Embryonic facial prominence (tissue), 1 donor: Measurements from ENCODE around the gene CANT1.

Experiments used
- DNase-seq: peaks from one replicate; pipeline ENCODE4 v3.0.0-alpha.2; 2016; ENCODE audit errors: extremely low spot score

Gene CANT1

DNA sequence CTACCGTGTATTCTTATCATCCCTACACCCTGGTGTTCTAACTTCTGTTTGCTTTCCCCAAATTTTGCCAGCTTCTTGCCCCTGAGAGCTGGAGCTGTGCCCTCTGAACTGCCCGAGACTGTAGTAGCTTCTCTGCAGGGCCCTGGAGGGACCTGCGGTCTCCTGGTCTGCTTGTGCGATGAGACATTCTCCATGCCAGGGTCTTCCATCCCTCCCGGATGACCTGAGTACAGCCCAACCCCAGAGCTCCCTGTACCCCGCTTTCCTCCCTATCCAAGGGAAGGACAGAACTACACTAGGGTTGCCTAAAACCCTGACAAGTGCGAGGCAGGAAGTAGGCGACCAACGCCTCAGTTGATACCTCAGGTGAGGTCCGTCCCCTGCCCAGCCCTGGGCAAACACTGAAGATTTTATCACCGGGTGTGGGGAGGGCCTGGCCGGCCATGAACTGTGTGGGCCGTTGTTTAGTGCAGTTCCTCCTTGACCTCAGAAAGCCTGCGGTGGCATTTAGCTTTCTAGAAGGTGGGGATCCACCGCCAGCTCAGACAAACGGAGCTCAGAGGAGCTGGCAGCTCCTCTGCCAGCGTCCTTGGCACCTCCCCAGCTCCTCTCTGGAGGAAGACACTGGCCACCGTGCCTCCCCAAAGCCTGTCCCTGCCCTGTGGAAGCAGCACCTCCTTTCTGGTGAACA, 13.7 kb downstream of the CANT1 start:
- no peak for DNase-seq

DNA sequence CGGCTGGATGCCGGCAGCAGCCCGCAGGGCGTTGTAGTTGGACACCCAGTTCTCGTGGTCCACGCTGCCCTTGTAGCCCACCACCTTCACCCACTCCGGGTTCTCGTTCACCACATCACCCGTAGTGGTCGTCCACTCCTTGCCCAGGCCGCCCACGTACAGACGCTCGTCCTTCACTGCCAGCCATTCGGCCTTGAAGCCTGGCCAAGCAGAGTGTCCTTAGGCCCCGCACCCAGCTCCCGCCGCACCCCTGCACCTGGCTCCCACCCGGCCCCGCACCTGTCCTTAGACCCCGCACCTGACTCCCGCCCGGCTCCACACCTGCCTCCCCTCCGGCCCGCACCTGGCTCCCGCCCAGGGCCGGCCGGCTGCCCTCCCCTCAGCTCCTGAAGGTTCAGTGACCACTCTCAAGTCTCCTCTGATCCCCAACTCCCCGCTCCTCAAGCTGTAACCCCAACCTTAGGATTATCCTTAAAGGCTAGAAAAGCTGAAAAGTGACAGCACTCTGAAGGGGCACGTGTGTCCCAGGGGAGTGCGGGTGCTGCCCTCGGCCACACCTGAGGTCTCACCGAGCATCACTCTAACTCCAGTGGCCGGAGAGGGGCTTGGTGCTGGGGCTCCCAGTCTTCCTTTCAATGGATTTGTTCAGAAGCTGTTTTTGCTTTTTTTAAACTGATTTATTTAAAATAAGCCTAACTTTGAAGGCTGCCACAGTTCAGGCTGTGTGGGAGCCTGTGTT, 14.4 kb downstream of the CANT1 start:
- no peak for DNase-seq

DNA sequence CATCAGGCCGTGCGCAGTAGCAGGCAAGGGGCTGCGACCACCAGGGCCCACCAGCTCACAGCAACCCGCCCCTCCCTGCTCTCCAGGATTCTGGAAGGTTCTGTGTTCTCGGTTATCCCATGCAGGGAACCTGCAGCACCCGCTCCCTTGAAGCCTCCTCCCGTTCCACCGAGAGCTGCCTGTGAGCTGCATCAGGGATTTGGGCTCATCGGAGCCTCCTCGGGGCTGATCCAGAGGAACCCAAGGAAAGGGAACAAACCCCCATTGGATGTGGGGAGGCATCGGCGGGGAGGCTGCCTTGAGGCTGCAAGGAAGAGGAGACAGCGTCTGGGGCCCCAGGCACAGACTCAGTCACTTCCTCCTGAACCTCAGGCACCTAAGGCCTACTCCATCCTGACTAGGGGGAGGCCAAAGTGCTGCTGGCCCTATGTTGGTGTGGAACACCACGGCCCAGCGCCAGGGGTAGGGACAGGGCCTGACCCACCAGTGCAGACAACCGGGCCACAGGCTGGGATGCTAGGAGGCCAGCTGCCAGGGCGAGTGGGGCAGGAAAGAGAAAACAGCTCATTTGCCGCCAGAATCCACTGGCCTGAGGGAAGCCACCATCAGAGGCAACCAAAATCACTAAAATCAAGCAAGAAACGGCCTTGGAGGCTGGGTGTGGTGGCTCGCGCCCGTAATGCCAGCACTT, 15.4 kb downstream of the CANT1 start:
- no peak for DNase-seq

DNA sequence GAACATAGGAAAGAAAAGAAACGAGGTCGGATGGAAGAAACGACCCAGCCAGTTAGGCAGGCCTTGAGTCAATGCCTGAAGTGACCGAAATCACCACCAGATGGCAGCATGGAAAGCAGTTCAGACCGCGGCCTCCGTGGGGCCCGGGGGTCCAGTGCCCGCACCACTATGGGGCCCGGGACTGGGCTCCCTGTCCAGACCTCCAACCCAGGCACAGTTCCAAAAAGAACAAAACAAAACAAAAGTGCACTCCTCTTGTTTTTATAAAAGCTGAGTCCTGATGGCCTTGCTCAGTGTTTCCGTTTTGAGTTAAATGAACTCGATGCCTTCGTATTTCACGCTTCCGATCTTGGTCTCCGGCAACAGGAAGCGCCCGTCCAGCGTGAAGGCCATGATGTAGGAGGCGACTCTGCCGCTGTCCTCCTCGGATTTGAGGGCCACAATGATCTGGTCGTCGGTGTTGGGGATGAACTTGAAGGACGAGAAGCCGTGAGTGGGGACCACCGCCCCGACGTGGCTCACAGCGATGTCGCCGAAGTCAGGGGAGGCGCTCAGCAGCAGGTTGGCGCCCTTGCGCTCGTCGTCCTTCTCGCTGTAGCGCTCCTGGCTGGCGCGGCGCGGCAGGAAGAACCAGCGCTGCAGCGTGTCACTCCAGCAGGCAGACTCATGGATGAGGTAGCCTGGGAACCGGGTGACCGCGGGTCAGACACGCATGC, 16.2 kb downstream of the CANT1 start:
- no peak for DNase-seq

DNA sequence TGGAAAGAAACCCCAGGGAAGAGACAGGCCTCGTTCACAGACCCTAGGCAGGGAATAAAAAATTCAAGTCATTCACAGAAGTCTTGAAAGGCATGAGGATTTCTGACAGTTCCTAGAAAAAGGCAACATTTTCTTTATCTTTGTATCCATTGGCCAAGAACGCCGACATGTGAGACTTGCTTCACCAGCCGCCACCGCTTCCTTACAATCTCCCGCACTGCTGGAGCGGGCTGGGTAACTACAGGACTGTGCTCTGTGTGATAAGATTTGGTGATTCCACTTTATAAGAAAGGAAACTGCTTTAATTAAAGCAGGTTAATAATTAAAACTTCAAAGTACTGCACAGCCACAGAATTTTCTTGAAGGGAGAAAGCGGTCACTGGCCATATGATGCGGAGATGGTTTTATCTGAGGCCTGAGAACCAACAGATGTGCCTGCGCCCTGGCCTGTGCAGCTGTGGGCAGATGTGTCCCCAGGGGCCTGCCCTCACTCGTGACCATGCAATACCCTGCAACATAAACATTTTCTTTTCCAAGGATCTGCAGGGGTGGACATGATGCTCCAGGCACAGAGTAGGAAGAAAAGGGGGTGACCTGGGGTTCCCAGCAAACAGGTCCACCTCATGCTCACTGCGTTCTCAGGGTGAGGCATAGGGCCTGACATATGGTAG, 16.9 kb downstream of the CANT1 start:
- no peak for DNase-seq

DNA sequence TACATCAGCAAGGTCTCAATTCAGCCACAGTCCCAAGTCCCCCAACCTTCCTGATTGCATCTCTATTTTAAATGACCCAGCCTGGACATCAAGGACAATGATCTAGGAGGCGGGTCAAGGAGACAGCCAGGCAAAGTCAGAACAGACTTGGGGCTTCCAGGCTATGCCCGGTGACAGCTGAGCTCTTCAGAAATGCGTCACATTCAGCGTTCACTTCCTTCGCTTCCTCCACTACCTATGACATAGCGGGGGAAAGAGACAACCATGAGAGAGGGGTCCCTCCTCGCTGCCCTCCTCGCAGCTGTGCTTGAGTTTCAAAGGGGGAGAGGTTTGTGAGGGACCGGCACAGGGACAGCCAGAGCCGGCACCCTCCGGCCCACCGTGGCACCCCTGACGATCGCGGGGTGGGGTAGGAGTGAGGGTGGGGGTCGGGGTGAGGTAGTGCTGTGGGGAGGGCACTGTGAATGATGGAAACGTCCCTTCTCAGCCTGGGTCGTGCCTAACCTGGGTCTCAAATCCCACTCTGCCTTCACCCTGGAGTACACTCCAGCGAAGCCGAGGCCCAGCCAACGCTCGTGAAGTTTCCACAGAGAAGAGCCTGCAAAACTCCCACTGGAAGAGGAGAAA, 17.5 kb downstream of the CANT1 start:
- DNase-seq, result no peak

DNA sequence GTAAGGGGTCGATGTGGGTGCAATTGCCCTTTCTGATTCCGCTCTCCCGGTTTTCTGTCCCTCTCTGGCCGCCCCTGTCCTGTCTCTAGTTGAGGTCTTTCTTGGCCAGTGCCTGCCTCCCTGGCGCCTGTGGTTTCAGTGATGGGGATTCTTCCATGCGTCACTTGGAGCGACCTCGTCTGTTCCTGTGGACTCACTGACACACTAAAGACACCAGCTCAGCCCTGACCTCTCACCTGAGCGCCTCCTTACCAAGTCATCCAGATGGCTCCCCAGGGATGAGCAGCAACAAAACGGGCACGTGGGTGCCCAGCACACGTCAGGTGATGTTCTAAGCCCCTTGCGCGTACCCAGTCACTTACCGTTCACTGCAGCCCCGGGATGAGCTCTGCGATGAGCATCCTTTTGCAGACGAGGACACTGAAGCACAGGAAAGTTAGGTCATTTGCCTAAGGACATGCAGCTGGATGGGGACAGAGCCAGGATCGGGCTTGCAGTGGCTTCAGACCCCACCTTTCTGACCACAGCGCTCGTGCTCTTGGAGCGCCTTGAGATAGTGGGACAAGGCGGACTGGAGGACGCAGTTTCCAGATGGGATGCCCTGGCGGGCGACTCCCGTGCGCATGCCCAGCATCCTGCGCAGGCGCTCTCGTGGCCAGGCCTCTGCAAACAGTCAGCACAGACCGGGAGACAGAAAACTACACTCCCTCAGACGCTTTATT, 18.4 kb downstream of the CANT1 start:
- DNase-seq, result no peak

DNA sequence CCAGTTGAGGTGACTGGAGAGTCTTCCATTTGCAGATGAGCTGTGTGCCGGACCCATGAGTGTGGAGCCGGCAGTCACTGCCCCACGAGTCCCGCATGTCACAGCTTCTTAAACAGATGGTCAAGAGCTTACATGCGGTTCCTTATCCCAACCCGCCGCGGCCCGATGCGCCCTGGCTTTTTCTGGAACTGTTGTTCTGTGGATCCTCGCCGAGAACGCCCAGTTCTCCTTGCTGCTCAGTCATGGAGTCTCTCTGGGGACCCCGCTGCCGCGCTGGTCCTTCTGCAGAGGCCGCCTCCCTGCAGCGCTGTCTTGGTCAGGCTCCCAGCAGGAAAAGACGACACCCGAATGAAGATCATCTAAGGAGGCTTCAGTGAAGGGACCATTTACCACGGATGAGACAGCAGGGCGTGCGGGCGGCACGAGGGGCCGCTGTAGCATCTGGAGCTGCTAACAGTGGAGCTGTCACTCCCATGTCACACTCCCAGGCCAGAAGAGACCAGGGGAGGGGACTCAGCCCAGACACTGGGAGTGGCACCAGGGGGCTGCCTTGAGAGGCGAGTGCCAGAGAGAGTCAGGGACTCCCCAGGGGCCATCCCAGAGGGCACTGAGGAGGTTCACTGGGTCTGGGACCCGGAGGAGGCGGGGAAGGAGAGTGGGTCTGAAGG, 19.1 kb downstream of the CANT1 start:
- no peak for DNase-seq

DNA sequence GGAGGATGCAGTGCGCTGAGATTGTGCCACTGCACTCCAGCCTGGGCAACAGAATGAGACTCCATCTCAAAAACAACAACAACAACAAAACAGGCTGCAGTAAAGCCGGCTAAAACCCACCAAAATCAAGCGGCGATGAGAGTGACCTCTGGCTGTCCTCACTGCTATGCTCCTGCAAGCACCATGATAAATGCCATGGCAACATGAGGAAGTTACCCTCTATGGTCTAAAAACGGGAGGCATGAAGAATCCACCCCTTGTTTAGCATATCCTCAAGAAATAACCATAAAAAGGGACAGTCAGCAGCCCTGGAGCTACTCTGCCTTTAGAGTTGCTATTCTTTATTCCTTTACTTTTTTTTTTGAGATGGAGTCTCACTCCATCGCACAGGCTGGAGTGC, 21.4 kb downstream of the CANT1 start:
- DNase-seq, result no peak

DNA sequence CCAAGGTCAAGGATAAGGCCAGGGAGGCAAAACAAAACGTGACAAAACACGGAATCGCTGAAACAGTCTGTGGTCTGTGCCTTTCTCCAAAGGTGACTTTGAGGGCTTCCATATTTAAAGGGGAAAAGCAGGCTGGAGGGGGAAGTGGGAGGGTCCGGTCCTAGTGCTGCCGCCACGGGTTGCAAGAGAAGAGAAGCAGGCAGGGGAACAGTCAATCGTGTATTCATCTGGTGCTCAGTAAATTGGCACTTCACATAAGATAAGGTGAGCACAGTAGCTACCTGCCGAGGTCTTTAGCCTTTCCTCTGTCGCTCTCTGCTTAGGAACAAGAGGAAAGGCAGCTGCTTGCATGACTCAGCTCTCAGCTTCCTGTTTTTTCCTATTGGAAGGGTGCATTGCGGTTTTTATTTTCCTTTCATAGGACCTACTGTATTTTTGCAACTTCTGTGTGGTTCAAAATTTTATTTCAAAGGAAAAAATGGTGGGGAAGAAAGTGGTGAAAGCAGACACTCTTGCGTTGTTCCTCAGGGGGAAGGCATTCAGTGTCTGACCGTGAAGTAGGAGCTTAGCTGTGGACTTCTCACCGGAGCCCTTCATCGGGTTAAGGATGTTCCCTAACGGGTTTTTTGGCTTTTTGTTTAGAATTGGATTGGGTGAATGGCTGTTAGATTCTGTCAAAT, 22.8 kb downstream of the CANT1 start:
- DNase-seq, result no peak

DNA sequence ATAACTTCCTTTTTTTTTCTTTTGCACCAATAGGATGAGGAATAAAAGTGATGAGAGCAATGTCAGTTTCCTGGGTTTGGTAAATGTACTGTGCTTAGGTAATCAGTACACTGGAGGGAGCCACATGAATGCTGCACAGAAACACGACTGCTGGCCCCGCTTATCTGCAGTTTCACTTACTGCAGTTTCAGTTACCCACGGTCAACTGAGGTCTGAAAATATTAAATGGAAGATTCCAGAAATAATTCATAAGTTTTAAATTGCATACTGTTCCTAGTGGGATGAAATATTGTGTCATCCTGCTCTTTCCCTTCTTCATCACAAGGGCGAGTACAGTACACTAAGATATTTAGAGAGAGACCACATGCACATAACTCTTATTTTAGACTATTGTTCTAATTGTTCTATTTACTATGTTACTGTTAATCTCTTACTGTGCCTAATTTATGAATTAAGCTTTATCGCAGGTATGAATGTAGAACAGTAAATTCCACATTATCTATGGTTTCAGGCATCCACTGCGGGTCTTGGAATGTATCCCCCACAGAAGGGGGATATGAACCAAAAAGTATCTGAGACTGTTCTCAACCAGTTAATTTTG, 23.4 kb downstream of the CANT1 start:
- DNase-seq, result no peak

DNA sequence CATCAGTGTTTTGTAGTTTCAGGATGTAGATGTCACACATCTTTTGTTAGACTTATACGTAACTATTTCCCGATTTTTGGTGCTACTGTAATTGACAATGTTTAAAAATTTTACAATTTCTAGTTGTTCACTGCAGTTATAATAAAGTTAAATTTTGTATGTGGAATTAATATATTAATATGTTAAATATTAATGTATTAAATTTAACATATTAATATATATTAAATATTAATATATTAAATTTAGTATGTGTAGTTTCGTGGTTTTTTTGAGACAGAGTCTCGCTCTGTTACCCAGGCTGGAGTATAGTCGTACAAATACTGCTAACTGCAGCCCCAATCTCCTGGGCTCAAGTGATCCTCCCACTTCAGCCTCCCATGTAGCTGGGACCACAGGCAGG, 24.2 kb downstream of the CANT1 start:
- DNase-seq, result no peak

DNA sequence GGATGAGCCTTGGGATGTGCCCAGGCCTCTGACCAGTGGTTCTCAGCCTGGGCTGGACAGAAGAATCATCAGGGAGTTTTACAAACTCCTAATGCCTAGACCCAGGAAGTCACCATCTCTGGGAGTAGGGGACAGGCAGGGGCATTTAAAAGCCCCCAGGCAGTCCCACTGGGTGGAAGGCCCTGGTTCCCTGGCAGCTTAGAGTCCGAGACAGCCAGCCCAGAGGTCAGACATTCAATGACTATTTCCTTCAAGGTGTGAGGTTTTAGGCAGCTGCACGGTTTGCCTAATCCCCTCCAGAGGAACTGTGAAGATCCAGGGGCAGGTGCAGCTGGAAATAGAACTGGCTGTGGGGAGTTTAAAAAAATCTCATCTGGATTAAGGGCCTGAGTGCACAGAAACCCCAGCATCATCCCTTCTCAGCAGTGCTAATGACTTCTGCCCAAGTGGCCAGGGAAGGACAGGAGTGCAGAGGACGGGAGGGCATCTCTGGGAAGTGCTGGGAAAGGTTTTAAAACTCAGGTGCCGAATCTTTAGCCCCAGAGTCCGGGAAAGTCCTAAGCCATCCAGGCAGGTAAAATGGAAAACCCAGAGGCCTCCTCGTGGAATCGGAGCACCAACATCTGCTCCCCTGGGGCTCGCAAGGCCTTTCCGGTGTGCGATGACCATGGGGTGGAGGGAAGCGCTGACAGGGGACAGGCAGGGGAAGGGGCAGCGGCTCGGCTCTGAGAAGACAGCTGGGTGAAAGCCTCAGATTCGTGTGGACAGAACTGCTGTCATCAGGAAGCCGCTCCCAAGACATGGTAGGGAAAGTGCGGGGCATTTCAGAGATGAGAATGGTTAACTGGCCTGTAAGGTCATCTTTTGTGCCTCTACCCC, 28.3 kb downstream of the CANT1 start:
- DNase-seq, result no peak

DNA sequence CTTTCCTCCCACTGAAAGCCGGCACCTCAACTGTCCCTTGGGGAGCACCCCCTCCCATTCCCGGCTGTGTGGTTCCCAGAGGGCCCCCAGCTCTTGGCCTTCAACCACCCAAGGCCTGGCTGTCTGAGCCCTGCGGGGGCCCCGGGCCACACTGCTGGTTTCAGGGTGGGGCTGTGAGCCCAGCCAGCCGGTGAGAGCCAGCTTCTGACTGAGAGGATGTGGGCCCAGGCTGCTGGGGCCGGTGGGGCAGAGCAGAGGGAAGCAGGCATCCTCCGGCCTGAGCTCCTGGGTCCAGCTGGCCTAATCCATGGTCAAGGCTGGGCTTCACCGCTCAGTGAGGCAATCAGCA, 29.0 kb downstream of the CANT1 start:
- DNase-seq, result no peak

DNA sequence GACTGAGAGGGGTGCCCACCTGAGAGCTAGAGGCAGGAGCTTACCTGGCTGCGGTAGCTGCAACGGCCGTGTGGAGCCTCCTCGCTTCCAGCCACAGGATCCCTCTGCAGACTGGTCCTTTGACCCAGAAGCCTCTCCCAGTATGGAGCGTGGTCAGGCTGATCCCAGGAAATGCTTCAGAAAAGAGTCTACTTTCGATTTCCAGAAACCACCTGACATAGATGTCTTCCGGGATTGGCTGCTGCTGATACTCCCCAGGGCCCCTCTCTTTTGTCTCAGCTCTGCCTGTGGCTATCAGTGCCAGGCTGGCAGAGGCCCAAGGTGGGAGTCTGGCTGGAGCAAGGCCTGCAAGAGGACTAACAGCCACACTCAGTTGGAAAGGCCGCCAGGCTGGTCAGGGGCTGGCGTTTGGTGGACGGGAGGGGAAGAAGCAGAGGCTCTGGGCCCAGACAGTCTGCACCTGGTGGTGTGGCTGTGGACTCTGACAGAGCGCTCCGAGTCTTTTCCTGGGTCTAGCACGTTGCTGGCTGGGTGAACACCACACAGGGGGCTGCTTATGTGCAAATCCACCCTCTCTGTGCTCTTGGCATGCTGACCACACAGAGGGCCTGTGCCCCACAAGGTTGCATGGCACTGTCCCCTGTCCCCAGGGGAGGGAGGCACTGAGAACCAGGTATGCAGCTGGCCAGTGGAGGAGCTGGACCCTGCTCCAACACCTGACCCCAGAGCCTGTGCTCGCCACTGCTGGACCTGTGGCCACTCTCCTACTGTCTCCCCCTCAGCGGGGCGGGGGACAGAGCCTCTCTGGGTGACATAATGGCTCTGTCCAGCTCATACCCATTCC, 29.6 kb downstream of the CANT1 start, which contains the start of gene LGALS3BP:
LGALS3BP (minus strand) TSS at position 144 of the 844 bp plus-strand sequence. CDS start 2,732 bp downstream, outside the sequence.
- no peak for DNase-seq

DNA sequence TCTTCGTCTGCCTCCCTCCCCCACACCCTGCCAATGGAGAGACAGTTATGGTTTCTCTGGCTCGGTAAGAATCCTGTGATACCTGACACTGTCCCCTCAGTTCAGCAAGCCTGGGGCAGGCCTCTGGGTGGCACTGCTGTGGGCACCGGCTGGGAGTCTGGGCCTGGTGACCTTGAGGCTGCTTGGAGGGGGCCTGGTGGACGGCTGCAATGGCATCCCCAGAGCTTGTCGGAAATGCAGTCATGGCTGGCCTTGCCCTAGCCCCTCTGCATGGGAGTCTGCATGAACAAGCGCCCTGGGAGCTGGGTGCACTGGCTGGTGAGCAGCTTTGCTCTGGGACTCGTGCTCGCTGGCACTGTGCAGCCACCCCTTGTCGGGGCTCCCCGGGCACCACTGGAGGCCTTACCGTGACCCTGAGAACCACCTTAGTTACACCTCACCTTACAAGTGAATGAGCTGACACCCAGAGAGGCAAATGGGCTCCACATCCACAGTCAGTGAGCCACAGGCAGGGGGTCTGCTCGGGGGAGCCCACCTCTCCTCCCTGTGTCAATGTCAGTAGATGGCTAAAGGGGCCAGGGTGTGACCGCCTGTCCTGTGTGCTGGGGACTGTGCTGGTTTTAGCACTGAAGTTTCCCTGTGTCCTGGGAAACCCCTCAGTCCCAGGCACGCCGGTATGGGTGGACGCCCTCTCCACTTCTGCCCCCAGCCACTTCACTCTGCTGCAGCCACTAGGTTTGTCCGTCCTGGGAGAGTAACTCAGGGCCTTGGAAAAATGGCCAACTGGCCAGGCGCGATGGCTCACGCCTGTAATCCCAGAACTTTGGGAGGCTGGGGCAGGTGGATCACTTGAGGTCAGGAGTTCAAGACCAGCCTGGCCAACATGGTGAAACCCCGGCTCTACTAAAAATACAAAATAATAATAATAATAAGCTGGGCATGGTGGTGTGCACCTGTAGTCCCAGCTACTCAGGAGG, 31.3 kb downstream of the CANT1 start:
- no peak for DNase-seq
